Vein endothelial cell (primary cell): Measurements from ENCODE around the gene TIGD7. TPM values are rescaled to one million over a fixed set of nuclear protein-coding genes. Genes with fewer than 3 reads are reported as not detected.

Source experiments
- total RNA-seq: library from RNA; depleted of rRNA; stranded (reverse); fragments of >200 nt; gene quantifications from 2 replicates; pipeline ENCODE4 v1.2.3, GENCODE V29; 2012

The TIGD7 gene, protein sequence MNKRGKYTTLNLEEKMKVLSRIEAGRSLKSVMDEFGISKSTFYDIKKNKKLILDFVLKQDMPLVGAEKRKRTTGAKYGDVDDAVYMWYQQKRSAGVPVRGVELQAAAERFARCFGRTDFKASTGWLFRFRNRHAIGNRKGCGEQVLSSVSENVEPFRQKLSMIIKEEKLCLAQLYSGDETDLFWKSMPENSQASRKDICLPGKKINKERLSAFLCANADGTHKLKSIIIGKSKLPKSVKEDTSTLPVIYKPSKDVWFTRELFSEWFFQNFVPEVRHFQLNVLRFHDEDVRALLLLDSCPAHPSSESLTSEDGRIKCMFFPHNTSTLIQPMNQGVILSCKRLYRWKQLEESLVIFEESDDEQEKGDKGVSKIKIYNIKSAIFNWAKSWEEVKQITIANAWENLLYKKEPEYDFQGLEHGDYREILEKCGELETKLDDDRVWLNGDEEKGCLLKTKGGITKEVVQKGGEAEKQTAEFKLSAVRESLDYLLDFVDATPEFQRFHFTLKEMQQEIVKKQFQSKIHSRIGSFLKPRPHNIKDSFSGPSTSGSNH
- 3.6 and 5.1 TPM in 2 replicates for total RNA-seq

DNA sequence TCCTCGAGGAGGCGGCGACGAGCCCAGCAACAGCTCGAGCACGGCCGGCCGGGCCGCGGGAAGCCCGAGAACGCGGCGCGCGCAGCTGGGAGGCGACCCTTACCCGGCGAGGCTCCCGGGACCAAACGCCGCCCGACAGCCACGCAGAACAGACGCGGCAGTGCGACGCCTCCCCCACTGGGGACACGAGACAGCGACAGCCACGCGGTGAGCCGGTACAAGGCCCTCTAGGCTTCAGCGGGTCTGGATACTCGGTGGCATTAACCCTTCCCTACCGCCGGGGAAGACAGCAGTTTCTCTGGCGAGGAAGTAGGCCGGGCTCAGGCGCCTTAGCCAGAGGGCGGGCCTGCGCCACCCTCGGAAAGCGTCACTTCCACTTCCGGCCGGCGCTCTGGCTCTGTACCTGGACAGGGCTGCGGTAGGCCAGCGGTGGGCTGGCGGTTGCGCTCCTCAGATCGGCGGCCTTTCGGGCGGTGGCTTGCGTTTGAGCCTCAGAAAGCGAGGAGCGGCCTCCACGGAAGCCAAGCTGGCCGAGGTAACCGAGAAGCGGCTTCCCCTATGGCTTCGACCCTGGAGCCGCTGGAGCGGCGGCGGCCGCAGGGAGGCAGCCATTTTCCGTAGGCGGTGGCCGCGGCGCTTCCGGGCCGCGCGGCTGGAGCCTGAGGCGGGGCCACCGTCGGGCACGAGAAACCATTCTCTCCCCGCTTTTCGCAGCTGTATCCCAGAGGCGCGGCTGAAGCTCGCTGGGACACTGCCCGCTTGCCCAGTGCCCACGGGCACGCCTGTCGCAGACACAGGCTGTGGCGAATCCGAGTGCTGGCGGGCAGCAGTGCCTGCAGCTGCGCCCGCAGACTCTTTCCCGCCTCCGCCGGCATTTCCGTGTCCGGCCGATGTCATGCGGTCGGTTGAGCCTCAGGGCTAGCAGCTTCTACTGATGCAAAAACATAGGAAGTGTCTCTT lies at the start of gene TIGD7, which contains the start of gene ZNF75A:
TSS of gene TIGD7 (minus strand) at position 322 of the 960 bp plus-strand sequence. CDS start 4,816 bp downstream, outside the sequence.
TSS of gene ZNF75A (plus strand) at position 389 of the 960 bp plus-strand sequence. CDS start 2,932 bp downstream, outside the sequence.

DNA sequence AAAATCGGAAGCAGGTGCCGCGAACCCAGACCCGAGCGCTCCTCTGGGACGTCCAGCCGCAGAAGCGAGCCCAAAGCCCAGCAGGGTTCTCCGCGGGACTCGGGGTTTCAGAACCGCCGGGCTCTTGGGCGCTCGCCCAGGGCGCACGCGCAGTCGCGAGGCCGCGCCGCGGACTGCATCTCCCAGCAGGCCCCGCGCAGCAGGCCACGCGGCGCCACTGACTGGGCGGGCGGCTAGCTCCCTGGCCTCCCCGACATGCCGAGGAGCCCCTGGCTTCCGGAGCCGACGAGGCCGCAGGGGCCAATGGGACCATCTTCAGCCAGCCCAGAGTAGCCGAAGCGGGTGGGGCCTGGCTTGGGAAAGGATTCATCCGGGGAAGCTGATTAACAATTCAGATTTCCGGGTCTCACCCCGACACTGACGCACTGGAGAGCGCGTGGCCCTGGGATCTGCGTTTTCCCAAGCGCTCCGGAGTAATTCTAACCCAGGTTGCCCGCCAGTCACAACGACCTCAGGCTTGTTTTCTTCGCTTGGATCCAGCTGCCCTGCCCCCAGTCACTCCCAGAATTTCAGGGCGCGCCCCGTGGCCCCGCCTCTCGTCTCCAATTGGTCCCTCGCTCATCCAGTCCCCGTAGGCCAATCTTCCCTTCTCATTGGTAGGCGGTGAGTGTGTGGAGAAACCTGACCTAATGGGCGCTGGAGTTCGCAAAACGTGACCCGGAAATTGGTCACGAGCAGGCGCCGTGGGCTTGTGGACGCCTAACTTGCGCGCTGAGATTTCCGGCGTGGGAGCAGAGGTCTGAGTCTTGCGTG lies 22.3 kb downstream of the TIGD7 start, which contains the start of gene ZNF263:
TSS of gene ZNF263 (plus strand) at position 762 of the 813 bp plus-strand sequence. CDS start 328 bp downstream, outside the sequence.

DNA sequence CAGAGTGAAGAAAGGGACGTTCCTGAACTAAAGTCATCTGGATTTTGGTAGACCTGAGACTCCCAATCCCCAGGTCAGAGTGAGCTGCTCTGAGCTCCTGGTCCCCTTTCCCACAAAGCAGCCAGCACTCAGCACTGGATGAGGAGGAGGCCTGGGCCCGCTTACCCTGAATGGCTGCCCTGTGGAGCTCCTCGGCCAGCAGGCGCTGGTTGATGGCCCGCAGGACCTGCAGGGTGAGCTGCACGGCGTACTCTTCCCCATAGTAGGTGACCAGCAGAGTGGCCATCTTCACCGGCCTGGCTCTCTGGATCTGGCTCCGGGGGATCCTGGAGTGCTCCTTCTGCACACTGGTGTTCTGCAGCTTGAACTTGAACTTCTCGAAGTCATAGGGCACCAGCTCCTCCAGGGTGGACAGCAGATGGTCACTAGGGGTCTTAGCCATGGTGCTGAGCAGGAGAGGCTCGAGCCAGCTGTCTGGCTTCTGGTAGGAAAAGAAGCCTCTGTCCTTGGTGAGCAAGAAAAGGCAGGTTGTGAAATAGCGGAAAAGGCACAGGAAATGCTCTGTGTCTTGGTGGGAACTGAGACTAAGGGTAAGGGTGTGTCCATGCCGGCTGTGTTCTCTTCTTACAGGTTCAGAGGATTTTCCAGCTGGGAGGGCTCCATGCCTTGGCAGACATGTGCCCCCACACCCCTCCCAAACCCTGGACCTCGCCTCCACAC lies 48.9 kb downstream of the TIGD7 start, which contains the start of gene MEFV:
TSS of gene MEFV (minus strand) at position 488 of the 720 bp plus-strand sequence. CDS start at position 442, 46 bp downstream.

Other genes with a start within 250 kb of the TIGD7 start
- gene IL32, start 239.8 kb downstream of the TIGD7 start, total RNA-seq, result 101 and 214 TPM in 2 replicates
- gene ZSCAN10, start 206.1 kb downstream of the TIGD7 start, total RNA-seq, result not detected in 2 replicates
- gene ZNF205, start 192.8 kb downstream of the TIGD7 start, total RNA-seq, result 21.4 and 35.3 TPM in 2 replicates
- gene ZNF213, start 170.4 kb downstream of the TIGD7 start, total RNA-seq, result 4.8 and 5.6 TPM in 2 replicates
- gene OR1F1, start 117.2 kb downstream of the TIGD7 start, total RNA-seq, result 0.33 TPM in 1 of 2 replicates, not detected in the other
- gene ZNF200, start 70.3 kb downstream of the TIGD7 start, total RNA-seq, result 12.7 and 13.5 TPM in 2 replicates
- gene MEFV, start 48.8 kb downstream of the TIGD7 start, total RNA-seq, result not detected in 2 replicates
- gene ZNF263, start 21.9 kb downstream of the TIGD7 start, total RNA-seq, result 46.0 and 55.9 TPM in 2 replicates
- 24.8 and 25.5 TPM in 2 replicates for gene ZNF75A, start 67 bp upstream of the TIGD7 start, total RNA-seq
- gene OR2C1, start 50.5 kb upstream of the TIGD7 start, total RNA-seq, result not detected in 2 replicates
- 11.4 and 13.7 TPM in 2 replicates for gene ZSCAN32, start 95.6 kb upstream of the TIGD7 start, total RNA-seq
- 9.6 and 10.8 TPM in 2 replicates for gene ZNF174, start 95.8 kb upstream of the TIGD7 start, total RNA-seq
- gene ZNF597, start 138.1 kb upstream of the TIGD7 start, total RNA-seq, result 2.5 and 2.9 TPM in 2 replicates
- gene NAA60, start 138.2 kb upstream of the TIGD7 start, total RNA-seq, result 19.3 and 21.2 TPM in 2 replicates
- not detected in 2 replicates for gene C16orf90, start 190.1 kb upstream of the TIGD7 start, total RNA-seq
- 9.5 and 10.1 TPM in 2 replicates for gene CLUAP1, start 195.6 kb upstream of the TIGD7 start, total RNA-seq